T-helper 1 cell (primary cell): ENCODE data around the gene MCIDAS.
A peak's percentile ranks its signal among the peaks of the same experiment; 100 is the strongest.

Experiments
- DNase-seq, 5 donors: peaks; one replicate each; pipeline ENCODE4 v3.0.0-alpha.2; 2012 to 2020
- total RNA-seq, 4 donors: gene quantifications; one replicate each; lab custom pipeline; 2026; lab: John Stamatoyannopoulos, UW

Gene MCIDAS
- 0 reads per million in 4 donors for total RNA-seq

- peak in 3 of 5 donors; percentile 32 to 58 (median 37) for DNase-seq
These were observed at the start of gene MCIDAS for GRCh38 chr5:55226934-55227663. MCIDAS (minus strand) TSS chr5:55227315; CDS start chr5:55227138, 177 bp downstream.

GRCh38 chr5:55276771-55277170 lies 49.7 kb upstream of the MCIDAS start:
- DNase-seq: no peak

- no peak for DNase-seq
These were observed 31.2 kb upstream of the MCIDAS start for GRCh38 chr5:55258339-55258738.

GRCh38 chr5:55254802-55255201 lies 27.7 kb upstream of the MCIDAS start:
- DNase-seq: no peak

GRCh38 chr5:55250064-55250463 lies 22.9 kb upstream of the MCIDAS start:
- DNase-seq: no peak

- no peak for DNase-seq
These were observed 14.6 kb upstream of the MCIDAS start for GRCh38 chr5:55241746-55242145.

- no peak for DNase-seq
These were observed 9.7 kb upstream of the MCIDAS start for GRCh38 chr5:55236800-55237199.

GRCh38 chr5:55234121-55234700 lies 7.1 kb upstream of the MCIDAS start:
- DNase-seq: no peak

- peak in 2 of 5 donors; percentile 56 to 76 for DNase-seq
These were observed 6.1 kb upstream of the MCIDAS start, which contains the start of gene CCNO for GRCh38 chr5:55232985-55233928. CCNO (minus strand) TSS chr5:55233608; CDS start chr5:55233523, 85 bp downstream.

- no peak for DNase-seq
These were observed 5.3 kb upstream of the MCIDAS start for GRCh38 chr5:55232271-55232984.

- DNase-seq: no peak
These were observed 4.8 kb upstream of the MCIDAS start for GRCh38 chr5:55231919-55232270.

- peak in 1 of 5 donors; percentile 11 for DNase-seq
These were observed 4.2 kb upstream of the MCIDAS start for GRCh38 chr5:55231029-55231918.

- DNase-seq: no peak
These were observed 3.0 kb upstream of the MCIDAS start for GRCh38 chr5:55230086-55230629.

- DNase-seq: no peak
These were observed 732 bp upstream of the MCIDAS start for GRCh38 chr5:55227664-55228430.

- DNase-seq: peak in 1 of 5 donors; percentile 66
These were observed 835 bp downstream of the MCIDAS start for GRCh38 chr5:55226027-55226933.

GRCh38 chr5:55225346-55225745 lies 1.8 kb downstream of the MCIDAS start:
- no peak for DNase-seq

GRCh38 chr5:55223812-55224240 lies 3.3 kb downstream of the MCIDAS start:
- no peak for DNase-seq

GRCh38 chr5:55222985-55223811 lies 3.9 kb downstream of the MCIDAS start:
- no peak for DNase-seq
